Measurements from ENCODE around the gene CFL2. TPM values are rescaled to one million over a fixed set of nuclear protein-coding genes. Genes with fewer than 3 reads are reported as not detected.

CFL2 gene
- total RNA-seq, 1 donor from 2014 or later = 19.6 TPM

DNA sequence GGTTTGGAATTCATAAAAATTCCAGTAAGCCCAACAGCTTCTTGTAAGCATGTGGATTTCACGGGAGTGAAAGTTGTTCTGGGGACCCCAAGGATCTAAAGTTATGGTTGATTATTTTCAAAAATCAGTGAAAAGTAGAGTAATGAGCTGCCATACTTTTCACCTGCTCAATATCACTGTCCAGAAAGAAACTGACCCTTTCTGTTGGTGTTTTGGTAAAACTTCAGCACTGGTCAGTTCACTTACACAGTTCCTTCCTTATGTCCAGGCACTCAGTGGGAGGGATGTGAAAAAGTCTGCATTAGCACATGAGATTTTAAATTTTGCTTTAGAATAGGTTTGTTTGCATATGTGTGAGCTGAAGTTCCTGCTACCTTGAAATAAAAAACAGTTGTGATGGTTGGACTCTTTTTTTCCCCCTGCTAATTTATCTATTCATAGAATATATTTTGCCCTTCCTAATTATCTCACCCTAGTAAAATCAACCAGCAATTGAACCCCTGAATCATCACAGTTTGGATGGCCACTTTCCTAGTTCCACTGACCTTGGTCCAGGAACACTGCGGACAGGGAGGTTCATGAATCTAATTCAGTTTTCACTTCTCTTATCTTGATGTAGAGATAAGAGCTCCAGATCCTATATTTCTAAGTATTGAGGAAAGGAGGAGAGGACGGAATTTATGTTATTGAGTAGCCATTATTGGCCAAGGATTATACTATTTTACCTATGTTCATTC, 25.8 kb downstream of the CFL2 start:
- H3K4me3 Mint-ChIP-seq (ENCODE audit: low read depth) = no peak overlapping the region
- peaks cover 6% of the 10 kb centered on the region for H3K27me3 Mint-ChIP-seq
- no peaks in the 10 kb centered on the region for H3K9me3 Mint-ChIP-seq (ENCODE audit: low read depth)
- H3K36me3 Mint-ChIP-seq (ENCODE audit: insufficient read depth) = no peaks in the 10 kb centered on the region
- no peak for DNase-seq (ENCODE audit: low spot score, unreplicated experiment)
- H3K27ac Mint-ChIP-seq = no peak overlapping the region
- H3K4me1 Mint-ChIP-seq (ENCODE audit: low read depth) = peaks cover 16% of the 10 kb centered on the region
- TF ChIP-seq CTCF (IDR thresholded peaks at IDR 0.05; ENCODE audit: unreplicated experiment) = no peak

DNA sequence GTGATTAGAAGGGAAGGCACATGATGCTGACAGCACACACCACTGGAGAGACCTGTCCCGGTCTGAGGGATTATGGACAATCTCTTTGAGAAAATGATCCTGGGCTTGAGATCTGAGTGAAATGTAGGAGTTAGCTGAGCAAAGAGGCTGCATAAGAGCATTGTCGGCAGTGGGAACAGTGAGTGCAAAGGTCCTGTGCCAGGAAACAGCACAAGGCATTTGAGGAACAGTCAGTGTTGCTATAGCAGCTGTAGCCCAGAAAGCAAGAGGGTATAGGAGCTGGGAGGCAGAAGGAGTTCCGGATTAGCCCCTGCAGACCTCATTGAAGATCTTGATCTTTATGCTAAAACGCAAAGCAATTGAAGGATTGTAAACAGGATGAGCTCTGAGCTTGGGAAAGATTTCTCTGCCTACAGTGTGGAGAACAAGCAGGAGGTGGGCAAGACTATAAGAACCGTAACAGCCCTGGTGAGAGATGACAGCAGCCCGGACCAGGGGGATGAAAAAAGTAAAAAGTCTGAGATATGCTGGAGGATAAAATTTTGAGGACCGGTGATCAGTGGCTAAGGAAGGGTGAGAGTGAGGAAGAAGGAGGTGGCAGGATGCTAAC, 28.5 kb downstream of the CFL2 start:
- H3K27me3 Mint-ChIP-seq = peaks cover 6% of the 10 kb centered on the region
- no peak overlapping the region for H3K4me3 Mint-ChIP-seq (ENCODE audit: low read depth)
- H3K4me1 Mint-ChIP-seq (ENCODE audit: low read depth) = peaks cover 10% of the 10 kb centered on the region
- no peaks in the 10 kb centered on the region for H3K36me3 Mint-ChIP-seq (ENCODE audit: insufficient read depth)
- no peaks in the 10 kb centered on the region for H3K9me3 Mint-ChIP-seq (ENCODE audit: low read depth)
- H3K27ac Mint-ChIP-seq = peak overlapping the region; percentile 9
- no peak for TF ChIP-seq CTCF (IDR thresholded peaks at IDR 0.05; ENCODE audit: unreplicated experiment)
- no peak for DNase-seq (ENCODE audit: low spot score, unreplicated experiment)

GRCh38 chr14:34684578-34684977, 29.8 kb downstream of the CFL2 start:
- no peak for TF ChIP-seq CTCF (IDR thresholded peaks at IDR 0.05; ENCODE audit: unreplicated experiment)
- Mint-ChIP-seq H3K9me3 (ENCODE audit: low read depth) (no peaks in the 10 kb centered on the region), H3K27ac (no peak overlapping the region), H3K4me3 (ENCODE audit: low read depth) (no peak overlapping the region), H3K27me3 (peaks cover 6% of the 10 kb centered on the region), H3K4me1 (ENCODE audit: low read depth) (peaks cover 10% of the 10 kb centered on the region), H3K36me3 (ENCODE audit: insufficient read depth) (no peaks in the 10 kb centered on the region)
- DNase-seq (ENCODE audit: low spot score, unreplicated experiment) = no peak

DNA sequence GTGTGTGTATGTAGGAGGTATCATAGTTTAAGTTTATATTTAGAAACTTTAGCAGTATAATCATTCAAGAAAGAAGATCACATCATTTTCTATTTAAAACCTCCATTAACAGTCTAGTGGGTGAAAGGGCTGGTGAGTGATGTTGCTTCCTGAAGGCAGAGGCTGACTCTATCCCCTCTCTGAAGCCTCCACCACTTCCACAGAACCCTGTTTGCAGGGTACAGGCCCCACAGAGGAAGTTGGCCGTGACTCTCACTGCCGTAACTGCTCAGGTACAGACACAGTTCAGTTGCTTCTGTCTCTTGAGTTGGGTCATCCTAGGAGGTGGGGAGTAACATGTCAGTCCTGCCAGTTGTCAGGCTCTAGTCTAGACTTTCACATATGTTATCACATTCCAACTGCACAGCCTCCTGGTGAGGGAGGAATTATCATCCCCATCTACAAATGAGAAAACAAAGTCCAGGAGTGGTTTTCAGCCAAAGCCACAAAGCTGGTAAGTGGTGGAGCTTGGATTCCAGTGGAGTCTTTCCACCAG, 31.5 kb downstream of the CFL2 start:
- TF ChIP-seq CTCF (IDR thresholded peaks at IDR 0.05; ENCODE audit: unreplicated experiment) = no peak
- no peak overlapping the region for H3K27ac Mint-ChIP-seq
- peaks cover 16% of the 10 kb centered on the region for H3K4me1 Mint-ChIP-seq (ENCODE audit: low read depth)
- H3K27me3 Mint-ChIP-seq = peaks cover 6% of the 10 kb centered on the region
- no peaks in the 10 kb centered on the region for H3K36me3 Mint-ChIP-seq (ENCODE audit: insufficient read depth)
- DNase-seq (ENCODE audit: low spot score, unreplicated experiment) = no peak
- no peaks in the 10 kb centered on the region for H3K9me3 Mint-ChIP-seq (ENCODE audit: low read depth)
- H3K4me3 Mint-ChIP-seq (ENCODE audit: low read depth) = no peak overlapping the region

- peaks cover 4% of the 10 kb centered on the region for H3K27me3 Mint-ChIP-seq
- peak overlapping the region; percentile 49 for H3K27ac Mint-ChIP-seq
- H3K36me3 Mint-ChIP-seq (ENCODE audit: insufficient read depth) = no peaks in the 10 kb centered on the region
- H3K4me1 Mint-ChIP-seq (ENCODE audit: low read depth) = peaks cover 20% of the 10 kb centered on the region
- no peak for DNase-seq (ENCODE audit: low spot score, unreplicated experiment)
- TF ChIP-seq CTCF (IDR thresholded peaks at IDR 0.05; ENCODE audit: unreplicated experiment) = no peak
- H3K9me3 Mint-ChIP-seq (ENCODE audit: low read depth) = no peaks in the 10 kb centered on the region
- H3K4me3 Mint-ChIP-seq (ENCODE audit: low read depth) = no peak overlapping the region
Measured at GRCh38 chr14:34680806-34681479, 33.5 kb downstream of the CFL2 start.
